Loucy (cell line): Measurements from ENCODE around the gene FARSB.

ENCODE experiments used
- EZH2phosphoT487 ChIP-seq: fragments of 200-600 bp; IDR thresholded peaks from 2 replicates; pipeline ENCODE4 v1.6.1; 2018; ENCODE audit warnings: antibody characterized with exemption, mild to moderate bottlenecking, moderate library complexity, borderline replicate concordance
- TF ChIP-seq, protein P1 (sequence below): fragments of 200-600 bp; sonication (generic); conservative IDR thresholded peaks from 2 replicates; pipeline ENCODE4 v1.5.1; 2014; ENCODE audit warnings: mild to moderate bottlenecking, antibody characterized with exemption, low read length

DNA sequence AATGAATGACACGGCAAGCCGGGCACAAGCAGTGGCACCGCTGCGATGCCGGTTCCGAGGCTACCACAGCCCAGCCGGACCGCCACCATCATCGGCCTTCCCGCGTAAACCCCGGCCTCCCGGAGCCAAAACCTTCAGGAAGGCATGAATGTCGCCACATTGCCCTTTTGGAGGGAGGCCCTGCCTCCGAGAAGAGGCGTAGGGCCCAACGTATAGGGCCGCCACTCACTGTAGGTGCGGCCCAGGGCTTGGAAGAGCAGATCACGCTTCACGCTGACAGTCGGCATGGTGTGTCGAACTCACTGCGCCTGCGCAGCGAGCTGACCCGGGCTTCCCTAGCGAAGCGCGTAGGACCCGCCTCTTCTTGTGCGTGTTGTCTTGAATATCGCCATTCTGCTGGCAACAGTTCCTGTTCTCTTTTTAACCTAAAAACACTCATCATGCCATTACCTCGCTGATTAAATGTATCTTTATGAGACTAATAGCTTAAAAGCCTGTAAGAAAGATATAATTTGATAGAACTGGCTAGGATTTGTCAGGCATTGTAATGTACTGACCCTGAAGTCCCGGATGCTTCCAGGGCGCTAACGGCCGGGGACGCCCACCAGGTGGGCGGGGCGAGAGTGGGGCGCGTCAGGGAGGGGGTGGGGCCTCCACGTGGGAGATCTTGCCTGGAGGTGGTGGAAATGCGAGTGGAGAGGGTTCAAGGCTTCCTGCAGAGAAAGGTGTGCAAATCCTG, at the start of gene FARSB:
- TF ChIP-seq EZH2phosphoT487, result no peak
- TF ChIP-seq, protein P1, sequence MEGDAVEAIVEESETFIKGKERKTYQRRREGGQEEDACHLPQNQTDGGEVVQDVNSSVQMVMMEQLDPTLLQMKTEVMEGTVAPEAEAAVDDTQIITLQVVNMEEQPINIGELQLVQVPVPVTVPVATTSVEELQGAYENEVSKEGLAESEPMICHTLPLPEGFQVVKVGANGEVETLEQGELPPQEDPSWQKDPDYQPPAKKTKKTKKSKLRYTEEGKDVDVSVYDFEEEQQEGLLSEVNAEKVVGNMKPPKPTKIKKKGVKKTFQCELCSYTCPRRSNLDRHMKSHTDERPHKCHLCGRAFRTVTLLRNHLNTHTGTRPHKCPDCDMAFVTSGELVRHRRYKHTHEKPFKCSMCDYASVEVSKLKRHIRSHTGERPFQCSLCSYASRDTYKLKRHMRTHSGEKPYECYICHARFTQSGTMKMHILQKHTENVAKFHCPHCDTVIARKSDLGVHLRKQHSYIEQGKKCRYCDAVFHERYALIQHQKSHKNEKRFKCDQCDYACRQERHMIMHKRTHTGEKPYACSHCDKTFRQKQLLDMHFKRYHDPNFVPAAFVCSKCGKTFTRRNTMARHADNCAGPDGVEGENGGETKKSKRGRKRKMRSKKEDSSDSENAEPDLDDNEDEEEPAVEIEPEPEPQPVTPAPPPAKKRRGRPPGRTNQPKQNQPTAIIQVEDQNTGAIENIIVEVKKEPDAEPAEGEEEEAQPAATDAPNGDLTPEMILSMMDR, result no peak
